DND-41 (cell line): ENCODE results near the gene WNT7B.

Source experiments
- ATAC-seq: fragments of 200-7000 bp; cut with Tn5 transposase; 3 replicates; pipeline ENCODE4 v1.9.1; 2021; ENCODE audit warnings: low read depth; ENCODE audit not compliant: insufficient read depth
- DNase-seq: peaks from one replicate; pipeline ENCODE4 v3.0.0-alpha.2; 2020
- H2AFZ ChIP-seq: 2 replicates; pipeline ENCODE4 v1.6.0; 2012; ENCODE audit warnings: low read depth, low read length
- H3K27ac ChIP-seq: 2 replicates; pipeline ENCODE4 v1.5.1; 2012; ENCODE audit warnings: low read length, inconsistent platforms
- H3K27me3 ChIP-seq: fragments of 200-600 bp; sonication (generic); 2 replicates; pipeline ENCODE4 v1.6.0; 2012; ENCODE audit warnings: low read length, mild to moderate bottlenecking, inconsistent platforms; ENCODE audit not compliant: insufficient read depth, poor library complexity
- H3K36me3 ChIP-seq: 2 replicates; pipeline ENCODE4 v1.5.1; 2012; ENCODE audit warnings: low read length, inconsistent platforms; ENCODE audit not compliant: insufficient read depth
- H3K4me1 ChIP-seq: 2 replicates; pipeline ENCODE4 v1.5.1; 2012; ENCODE audit warnings: mild to moderate bottlenecking, low read length; ENCODE audit not compliant: insufficient read depth
- H3K4me2 ChIP-seq: 2 replicates; pipeline ENCODE4 v1.6.0; 2012; ENCODE audit warnings: mild to moderate bottlenecking, moderate library complexity, low read length, inconsistent platforms; ENCODE audit not compliant: insufficient read depth
- H3K4me3 ChIP-seq, 2 experiments: fragments of 200-600 bp in 1 of 2; shearing (Covaris generic) in 1 of 2; 2 replicates each; pipeline ENCODE4 v1.5.1; 2012 to 2016; ENCODE audit warnings: inconsistent platforms in 2 of 2, low read length in 2 of 2, mild to moderate bottlenecking in 2 of 2, low read depth in 1 of 2, moderate library complexity in 1 of 2
- H3K79me2 ChIP-seq: 2 replicates; pipeline ENCODE4 v1.6.0; 2012; ENCODE audit warnings: low read length, inconsistent platforms; ENCODE audit not compliant: insufficient read depth
- H3K9ac ChIP-seq: 2 replicates; pipeline ENCODE4 v1.6.0; 2012; ENCODE audit warnings: low read depth, mild to moderate bottlenecking, inconsistent platforms, low read length, moderate library complexity
- H3K9me3 ChIP-seq: 2 replicates; pipeline ENCODE4 v1.5.1; 2012; ENCODE audit warnings: low read length, moderate library complexity, mild to moderate bottlenecking, inconsistent platforms; ENCODE audit not compliant: insufficient read depth, severe bottlenecking
- H4K20me1 ChIP-seq: 2 replicates; pipeline ENCODE4 v1.6.0; 2012; ENCODE audit warnings: low read length; ENCODE audit not compliant: insufficient read depth
- EZH2 ChIP-seq: IDR thresholded peaks from 3 replicates; pipeline ENCODE4 v1.6.1; 2012; ENCODE audit warnings: borderline replicate concordance, low read depth, mild to moderate bottlenecking, moderate library complexity, low read length, inconsistent platforms; ENCODE audit not compliant: severe bottlenecking
- TF ChIP-seq, protein P1 (sequence below): IDR thresholded peaks from 2 replicates; pipeline ENCODE4 v1.5.1; 2012; ENCODE audit warnings: borderline replicate concordance, low read length, moderate library complexity, mild to moderate bottlenecking; ENCODE audit not compliant: poor library complexity, severe bottlenecking; ENCODE audit errors: extremely low read depth

Gene WNT7B

GRCh38 chr22:46008291-46008690 lies 31.3 kb upstream of the WNT7B start:
- peaks cover 16% of the 10 kb centered on the region for H3K4me1 ChIP-seq
- no peak overlapping the region for H2AFZ ChIP-seq
- no peaks in the 10 kb centered on the region; the same call in 1 of the 2 replicates for H4K20me1 ChIP-seq
- DNase-seq (no peak), ATAC-seq (no peak)
- H3K79me2 ChIP-seq = no peaks in the 10 kb centered on the region
- no peak overlapping the region for H3K27ac ChIP-seq
- H3K9ac ChIP-seq = no peak overlapping the region
- H3K4me3 ChIP-seq = no peak overlapping the region
- no peak overlapping the region for H3K4me2 ChIP-seq
- no peaks in the 10 kb centered on the region for H3K36me3 ChIP-seq
- H3K9me3 ChIP-seq = peaks cover 4% of the 10 kb centered on the region
- no peak for TF ChIP-seq EZH2
- TF ChIP-seq, protein P1, sequence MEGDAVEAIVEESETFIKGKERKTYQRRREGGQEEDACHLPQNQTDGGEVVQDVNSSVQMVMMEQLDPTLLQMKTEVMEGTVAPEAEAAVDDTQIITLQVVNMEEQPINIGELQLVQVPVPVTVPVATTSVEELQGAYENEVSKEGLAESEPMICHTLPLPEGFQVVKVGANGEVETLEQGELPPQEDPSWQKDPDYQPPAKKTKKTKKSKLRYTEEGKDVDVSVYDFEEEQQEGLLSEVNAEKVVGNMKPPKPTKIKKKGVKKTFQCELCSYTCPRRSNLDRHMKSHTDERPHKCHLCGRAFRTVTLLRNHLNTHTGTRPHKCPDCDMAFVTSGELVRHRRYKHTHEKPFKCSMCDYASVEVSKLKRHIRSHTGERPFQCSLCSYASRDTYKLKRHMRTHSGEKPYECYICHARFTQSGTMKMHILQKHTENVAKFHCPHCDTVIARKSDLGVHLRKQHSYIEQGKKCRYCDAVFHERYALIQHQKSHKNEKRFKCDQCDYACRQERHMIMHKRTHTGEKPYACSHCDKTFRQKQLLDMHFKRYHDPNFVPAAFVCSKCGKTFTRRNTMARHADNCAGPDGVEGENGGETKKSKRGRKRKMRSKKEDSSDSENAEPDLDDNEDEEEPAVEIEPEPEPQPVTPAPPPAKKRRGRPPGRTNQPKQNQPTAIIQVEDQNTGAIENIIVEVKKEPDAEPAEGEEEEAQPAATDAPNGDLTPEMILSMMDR = no peak
- no peaks in the 10 kb centered on the region for H3K27me3 ChIP-seq

DNA sequence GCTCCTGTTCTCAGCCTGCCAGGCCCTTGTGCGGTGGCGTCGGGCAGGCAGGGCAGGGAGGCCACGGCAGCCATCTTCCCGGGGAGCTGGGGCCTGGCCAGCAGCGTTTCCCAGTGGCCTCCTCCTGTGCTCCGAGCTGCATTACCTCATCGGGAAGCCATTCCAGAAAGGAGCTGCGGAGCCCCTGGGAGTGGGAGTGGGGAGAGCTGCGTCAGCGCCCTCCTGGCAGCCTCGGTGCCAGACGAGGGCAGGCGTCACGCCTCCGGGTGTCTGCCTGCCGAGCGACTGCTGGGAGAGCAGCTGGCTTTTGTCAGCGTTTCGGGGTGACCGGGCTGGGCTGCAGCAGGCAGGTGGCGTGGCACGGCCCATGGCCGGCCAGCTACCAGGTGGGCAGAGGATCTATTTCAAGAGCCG lies 30.9 kb upstream of the WNT7B start:
- no peaks in the 10 kb centered on the region for H3K27me3 ChIP-seq
- TF ChIP-seq EZH2 = no peak
- TF ChIP-seq, protein P1 = no peak
- no peaks in the 10 kb centered on the region for H3K79me2 ChIP-seq
- no peak overlapping the region for H3K4me2 ChIP-seq
- no peak overlapping the region for H2AFZ ChIP-seq
- H3K27ac ChIP-seq = no peak overlapping the region
- H3K9me3 ChIP-seq = peaks cover 4% of the 10 kb centered on the region
- no peaks in the 10 kb centered on the region for H3K36me3 ChIP-seq
- no peak overlapping the region for H3K4me3 ChIP-seq
- H3K9ac ChIP-seq = no peak overlapping the region
- H4K20me1 ChIP-seq = no peaks in the 10 kb centered on the region; the same call in 1 of the 2 replicates
- no peak for DNase-seq
- peaks cover 11% of the 10 kb centered on the region for H3K4me1 ChIP-seq
- no peak for ATAC-seq

GRCh38 chr22:46007003-46007847 lies 30.3 kb upstream of the WNT7B start:
- Histone ChIP-seq H4K20me1 (no peaks in the 10 kb centered on the region; the same call in 1 of the 2 replicates), H2AFZ (no peak overlapping the region), H3K27ac (no peak overlapping the region), H3K4me2 (no peak overlapping the region), H3K9me3 (peaks cover 4% of the 10 kb centered on the region), H3K36me3 (no peaks in the 10 kb centered on the region), H3K27me3 (no peaks in the 10 kb centered on the region), H3K9ac (no peak overlapping the region), H3K4me3 (no peak overlapping the region), H3K4me1 (peaks cover 6% of the 10 kb centered on the region), H3K79me2 (no peaks in the 10 kb centered on the region)
- no peak for ATAC-seq
- TF ChIP-seq, protein P1 = no peak
- no peak for TF ChIP-seq EZH2
- no peak for DNase-seq
